GM23338 (cell line): ENCODE measurements around the gene HECTD2. TPM values are rescaled to one million over a fixed set of nuclear protein-coding genes. Genes with fewer than 3 reads are reported as not detected.

Source experiments
- ATAC-seq: fragments of 200-7000 bp; cut with Tn5 transposase; 3 replicates; pipeline ENCODE4 v1.9.1; 2020
- DNase-seq: peaks from one replicate; pipeline ENCODE4 v3.0.0-alpha.2; 2015; ENCODE audit warnings: low spot score
- H2AFZ ChIP-seq: fragments of 200-600 bp; sonication (generic); 2 replicates; pipeline ENCODE4 v1.8.0; 2016; ENCODE audit warnings: antibody characterized with exemption, mild to moderate bottlenecking, moderate library complexity
- H3F3A ChIP-seq: fragments of 200-600 bp; sonication (generic); replicated peaks from 2 replicates; pipeline ENCODE4 v1.8.0; 2017; ENCODE audit warnings: antibody characterized with exemption, mixed run types, low read depth
- H3K27ac ChIP-seq: fragments of 200-600 bp; sonication (generic); 2 replicates; pipeline ENCODE4 v1.6.1; 2016; ENCODE audit warnings: low read depth
- H3K27me3 ChIP-seq: fragments of 200-600 bp; sonication (generic); 2 replicates; pipeline ENCODE4 v1.8.0; 2016; ENCODE audit warnings: mild to moderate bottlenecking, mixed run types, moderate library complexity; ENCODE audit not compliant: insufficient read depth
- H3K36me3 ChIP-seq: fragments of 200-600 bp; sonication (generic); 2 replicates; pipeline ENCODE4 v1.8.0; 2016; ENCODE audit warnings: mild to moderate bottlenecking; ENCODE audit not compliant: insufficient read depth
- H3K4me1 ChIP-seq: fragments of 200-600 bp; sonication (generic); 2 replicates; pipeline ENCODE4 v1.8.0; 2016; ENCODE audit warnings: mild to moderate bottlenecking, moderate library complexity; ENCODE audit not compliant: insufficient read depth
- H3K4me2 ChIP-seq: fragments of 200-600 bp; sonication (generic); 2 replicates; pipeline ENCODE4 v1.7.1; 2017; ENCODE audit warnings: mixed run types
- H3K4me3 ChIP-seq: fragments of 200-600 bp; sonication (generic); 2 replicates; pipeline ENCODE4 v1.6.1; 2016; ENCODE audit warnings: mixed run types
- H3K79me2 ChIP-seq: fragments of 200-600 bp; sonication (generic); replicated peaks from 2 replicates; pipeline ENCODE4 v1.8.0; 2017; ENCODE audit warnings: mild to moderate bottlenecking; ENCODE audit not compliant: insufficient read depth
- H3K9me2 ChIP-seq: fragments of 200-600 bp; sonication (generic); 2 replicates; pipeline ENCODE4 v1.8.0; 2017; ENCODE audit not compliant: insufficient read depth
- H4K20me1 ChIP-seq: fragments of 200-600 bp; sonication (generic); replicated peaks from 2 replicates; pipeline ENCODE4 v1.8.0; 2017; ENCODE audit warnings: mild to moderate bottlenecking; ENCODE audit not compliant: insufficient read depth
- H3K27ac Mint-ChIP-seq: 2 replicates; pipeline ENCODE4 v1.8.0; 2020; ENCODE audit warnings: inconsistent platforms, mild to moderate bottlenecking, moderate library complexity, mixed read lengths
- H3K27me3 Mint-ChIP-seq: 3 replicates; pipeline ENCODE4 v1.8.0; 2022; ENCODE audit warnings: low read depth, mild to moderate bottlenecking, moderate library complexity, mixed read lengths, inconsistent platforms; ENCODE audit not compliant: insufficient read depth, poor library complexity
- H3K36me3 Mint-ChIP-seq: 3 replicates; pipeline ENCODE4 v1.8.0; 2021; ENCODE audit warnings: low read depth, mild to moderate bottlenecking, inconsistent platforms, moderate library complexity, mixed read lengths
- H3K4me1 Mint-ChIP-seq: 3 replicates; pipeline ENCODE4 v1.8.0; 2020; ENCODE audit warnings: mild to moderate bottlenecking, inconsistent platforms, mixed read lengths
- H3K4me3 Mint-ChIP-seq: 3 replicates; pipeline ENCODE4 v1.8.0; 2021; ENCODE audit warnings: moderate library complexity, mild to moderate bottlenecking, inconsistent platforms, mixed read lengths
- H3K9me3 Mint-ChIP-seq: 3 replicates; pipeline ENCODE4 v1.8.0; 2020; ENCODE audit warnings: moderate library complexity, mild to moderate bottlenecking, inconsistent platforms, mixed read lengths
- CTCF ChIP-seq, 2 experiments: fragments of 200-600 bp in 1 of 2; sonication (generic) in 1 of 2; conservative IDR thresholded peaks; 2 replicates each; pipeline versions ENCODE4 v1.5.1 to v1.6.1; 2016 to 2017; ENCODE audit warnings: antibody characterized with exemption in 2 of 2, low read depth in 2 of 2, mild to moderate bottlenecking in 2 of 2, moderate library complexity in 1 of 2
- EZH2 ChIP-seq: fragments of 200-600 bp; sonication (generic); IDR thresholded peaks from one replicate; pipeline ENCODE4 v1.8.0; 2017; ENCODE audit warnings: antibody characterized with exemption, mild to moderate bottlenecking, low read depth; ENCODE audit not compliant: unreplicated experiment
- EZH2phosphoT487 ChIP-seq: fragments of 200-600 bp; sonication (generic); IDR thresholded peaks from one replicate; pipeline ENCODE4 v1.8.1; 2018; ENCODE audit warnings: antibody characterized with exemption; ENCODE audit not compliant: unreplicated experiment
- JUNB ChIP-seq: IDR thresholded peaks from one replicate; pipeline ENCODE4 v1.6.1; 2016; ENCODE audit warnings: antibody characterized with exemption; ENCODE audit not compliant: unreplicated experiment
- NANOG ChIP-seq: IDR thresholded peaks from 2 replicates; pipeline ENCODE4 v1.6.1; 2016; ENCODE audit warnings: antibody characterized with exemption, borderline replicate concordance
- POLR2AphosphoS5 ChIP-seq: IDR thresholded peaks from 2 replicates; pipeline ENCODE4 v1.6.1; 2016; ENCODE audit warnings: antibody characterized with exemption, low read depth
- REST ChIP-seq: IDR thresholded peaks from one replicate; pipeline ENCODE4 v1.6.1; 2018; ENCODE audit warnings: antibody characterized with exemption; ENCODE audit not compliant: unreplicated experiment
- ZNF114 ChIP-seq: fragments of 250-450 bp; sonication (Bioruptor Pico); IDR thresholded peaks from 2 replicates; pipeline ENCODE4 v1.5.0; 2020; ENCODE audit warnings: mild to moderate bottlenecking, moderate library complexity
- ZNF331 ChIP-seq: fragments of 250-450 bp; sonication (Bioruptor Pico); IDR thresholded peaks from 2 replicates; pipeline ENCODE4 v1.5.0; 2020; ENCODE audit warnings: low read depth, mild to moderate bottlenecking, moderate library complexity
- polyA plus RNA-seq: library from polyadenylated mRNA; unstranded; fragments of >200 nt; fragmentation: Nextera tagmentation; extraction: Ambion mirVana; gene quantifications from 2 replicates; pipeline ENCODE4 v1.2.1, GENCODE V29; 2016
- total RNA-seq: library from RNA; depleted of rRNA; stranded (reverse); fragments of >200 nt; shearing (Covaris generic); gene quantifications from 2 replicates; pipeline ENCODE4 v1.2.3, GENCODE V29; 2014
- TF ChIP-seq, protein P1 (sequence below): fragments of 250-450 bp; sonication (Bioruptor Pico); IDR thresholded peaks from 2 replicates; pipeline ENCODE4 v1.5.0; 2020; ENCODE audit warnings: mild to moderate bottlenecking, moderate library complexity
- TF ChIP-seq, protein P2 (sequence below): IDR thresholded peaks from 2 replicates; pipeline ENCODE4 v1.6.1; 2016; ENCODE audit warnings: antibody characterized with exemption

The HECTD2 gene
- total and polyA plus RNA-seq, 2 experiments from 2014 or later, result 8.5 to 14.4 TPM

GRCh38 chr10:91540733-91541132 is 130.6 kb downstream of the HECTD2 start (continued):
- TF ChIP-seq, protein P1, sequence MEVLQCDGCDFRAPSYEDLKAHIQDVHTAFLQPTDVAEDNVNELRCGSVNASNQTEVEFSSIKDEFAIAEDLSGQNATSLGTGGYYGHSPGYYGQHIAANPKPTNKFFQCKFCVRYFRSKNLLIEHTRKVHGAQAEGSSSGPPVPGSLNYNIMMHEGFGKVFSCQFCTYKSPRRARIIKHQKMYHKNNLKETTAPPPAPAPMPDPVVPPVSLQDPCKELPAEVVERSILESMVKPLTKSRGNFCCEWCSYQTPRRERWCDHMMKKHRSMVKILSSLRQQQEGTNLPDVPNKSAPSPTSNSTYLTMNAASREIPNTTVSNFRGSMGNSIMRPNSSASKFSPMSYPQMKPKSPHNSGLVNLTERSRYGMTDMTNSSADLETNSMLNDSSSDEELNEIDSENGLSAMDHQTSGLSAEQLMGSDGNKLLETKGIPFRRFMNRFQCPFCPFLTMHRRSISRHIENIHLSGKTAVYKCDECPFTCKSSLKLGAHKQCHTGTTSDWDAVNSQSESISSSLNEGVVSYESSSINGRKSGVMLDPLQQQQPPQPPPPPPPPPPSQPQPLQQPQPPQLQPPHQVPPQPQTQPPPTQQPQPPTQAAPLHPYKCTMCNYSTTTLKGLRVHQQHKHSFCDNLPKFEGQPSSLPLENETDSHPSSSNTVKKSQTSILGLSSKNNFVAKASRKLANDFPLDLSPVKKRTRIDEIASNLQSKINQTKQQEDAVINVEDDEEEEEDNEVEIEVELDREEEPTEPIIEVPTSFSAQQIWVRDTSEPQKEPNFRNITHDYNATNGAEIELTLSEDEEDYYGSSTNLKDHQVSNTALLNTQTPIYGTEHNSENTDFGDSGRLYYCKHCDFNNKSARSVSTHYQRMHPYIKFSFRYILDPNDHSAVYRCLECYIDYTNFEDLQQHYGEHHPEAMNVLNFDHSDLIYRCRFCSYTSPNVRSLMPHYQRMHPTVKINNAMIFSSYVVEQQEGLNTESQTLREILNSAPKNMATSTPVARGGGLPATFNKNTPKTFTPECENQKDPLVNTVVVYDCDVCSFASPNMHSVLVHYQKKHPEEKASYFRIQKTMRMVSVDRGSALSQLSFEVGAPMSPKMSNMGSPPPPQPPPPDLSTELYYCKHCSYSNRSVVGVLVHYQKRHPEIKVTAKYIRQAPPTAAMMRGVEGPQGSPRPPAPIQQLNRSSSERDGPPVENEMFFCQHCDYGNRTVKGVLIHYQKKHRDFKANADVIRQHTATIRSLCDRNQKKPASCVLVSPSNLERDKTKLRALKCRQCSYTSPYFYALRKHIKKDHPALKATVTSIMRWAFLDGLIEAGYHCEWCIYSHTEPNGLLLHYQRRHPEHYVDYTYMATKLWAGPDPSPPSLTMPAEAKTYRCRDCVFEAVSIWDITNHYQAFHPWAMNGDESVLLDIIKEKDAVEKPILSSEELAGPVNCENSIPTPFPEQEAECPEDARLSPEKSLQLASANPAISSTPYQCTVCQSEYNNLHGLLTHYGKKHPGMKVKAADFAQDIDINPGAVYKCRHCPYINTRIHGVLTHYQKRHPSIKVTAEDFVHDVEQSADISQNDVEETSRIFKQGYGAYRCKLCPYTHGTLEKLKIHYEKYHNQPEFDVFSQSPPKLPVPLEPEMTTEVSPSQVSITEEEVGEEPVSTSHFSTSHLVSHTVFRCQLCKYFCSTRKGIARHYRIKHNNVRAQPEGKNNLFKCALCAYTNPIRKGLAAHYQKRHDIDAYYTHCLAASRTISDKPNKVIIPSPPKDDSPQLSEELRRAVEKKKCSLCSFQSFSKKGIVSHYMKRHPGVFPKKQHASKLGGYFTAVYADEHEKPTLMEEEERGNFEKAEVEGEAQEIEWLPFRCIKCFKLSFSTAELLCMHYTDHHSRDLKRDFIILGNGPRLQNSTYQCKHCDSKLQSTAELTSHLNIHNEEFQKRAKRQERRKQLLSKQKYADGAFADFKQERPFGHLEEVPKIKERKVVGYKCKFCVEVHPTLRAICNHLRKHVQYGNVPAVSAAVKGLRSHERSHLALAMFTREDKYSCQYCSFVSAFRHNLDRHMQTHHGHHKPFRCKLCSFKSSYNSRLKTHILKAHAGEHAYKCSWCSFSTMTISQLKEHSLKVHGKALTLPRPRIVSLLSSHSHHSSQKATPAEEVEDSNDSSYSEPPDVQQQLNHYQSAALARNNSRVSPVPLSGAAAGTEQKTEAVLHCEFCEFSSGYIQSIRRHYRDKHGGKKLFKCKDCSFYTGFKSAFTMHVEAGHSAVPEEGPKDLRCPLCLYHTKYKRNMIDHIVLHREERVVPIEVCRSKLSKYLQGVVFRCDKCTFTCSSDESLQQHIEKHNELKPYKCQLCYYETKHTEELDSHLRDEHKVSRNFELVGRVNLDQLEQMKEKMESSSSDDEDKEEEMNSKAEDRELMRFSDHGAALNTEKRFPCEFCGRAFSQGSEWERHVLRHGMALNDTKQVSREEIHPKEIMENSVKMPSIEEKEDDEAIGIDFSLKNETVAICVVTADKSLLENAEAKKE (CRISPR knock-in tag), result no peak
- no peak for TF ChIP-seq ZNF331 (CRISPR knock-in tag)
- TF ChIP-seq EZH2, result no peak
- TF ChIP-seq, protein P2, sequence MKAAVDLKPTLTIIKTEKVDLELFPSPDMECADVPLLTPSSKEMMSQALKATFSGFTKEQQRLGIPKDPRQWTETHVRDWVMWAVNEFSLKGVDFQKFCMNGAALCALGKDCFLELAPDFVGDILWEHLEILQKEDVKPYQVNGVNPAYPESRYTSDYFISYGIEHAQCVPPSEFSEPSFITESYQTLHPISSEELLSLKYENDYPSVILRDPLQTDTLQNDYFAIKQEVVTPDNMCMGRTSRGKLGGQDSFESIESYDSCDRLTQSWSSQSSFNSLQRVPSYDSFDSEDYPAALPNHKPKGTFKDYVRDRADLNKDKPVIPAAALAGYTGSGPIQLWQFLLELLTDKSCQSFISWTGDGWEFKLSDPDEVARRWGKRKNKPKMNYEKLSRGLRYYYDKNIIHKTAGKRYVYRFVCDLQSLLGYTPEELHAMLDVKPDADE, result no peak
- no peak for TF ChIP-seq EZH2phosphoT487
- TF ChIP-seq ZNF114, result no peak

GRCh38 chr10:91541481-91541880 is 131.3 kb downstream of the HECTD2 start:
- Histone ChIP-seq H3K4me3 (no peak overlapping the region), H3K36me3 (no peaks in the 10 kb centered on the region), H4K20me1 (no peaks in the 10 kb centered on the region), H2AFZ (no peak overlapping the region), H3F3A (no peaks in the 10 kb centered on the region), H3K4me1 (no peaks in the 10 kb centered on the region), H3K9me2 (peaks cover 11% of the 10 kb centered on the region; the same call in 1 of the 2 replicates), H3K27ac (no peak overlapping the region), H3K79me2 (no peaks in the 10 kb centered on the region), H3K4me2 (no peak overlapping the region), H3K27me3 (no peaks in the 10 kb centered on the region)
- ATAC-seq (no peak), DNase-seq (no peak)
- Mint-ChIP-seq H3K36me3 (no peaks in the 10 kb centered on the region; the same call in 2 of the 3 replicates), H3K4me3 (no peak overlapping the region), H3K27me3 (no peaks in the 10 kb centered on the region), H3K4me1 (no peaks in the 10 kb centered on the region), H3K27ac (no peak overlapping the region), H3K9me3 (peaks cover 15% of the 10 kb centered on the region)
- TF ChIP-seq JUNB (no peak), ZNF331 (CRISPR knock-in tag) (no peak), CTCF (conservative IDR thresholded peaks at IDR 0.05; ENCODE audit: low read depth in 2 of 2) (no peak), ZNF114 (no peak), NANOG (no peak), POLR2AphosphoS5 (no peak), REST (no peak)
